ENCODE data around the gene NSL1.

The NSL1 gene

GRCh38 chr1:212690816-212691403 is 100.7 kb downstream of the NSL1 start:
- H3K4me1 ChIP-seq (ENCODE audit: insufficient read depth, low read length), result no peaks in the 10 kb centered on the region
- H3K9me3 ChIP-seq (ENCODE audit: insufficient read depth, low read length, severe bottlenecking), result no peaks in the 10 kb centered on the region

GRCh38 chr1:212689758-212690529 is 101.6 kb downstream of the NSL1 start:
- H3K79me2 ChIP-seq (ENCODE audit: insufficient read depth, low read length), result no peaks in the 10 kb centered on the region
- DNase-seq (no peak), ATAC-seq (ENCODE audit: insufficient read depth, low read depth) (no peak)

More at GRCh38 chr1:212690816-212691403, 100.7 kb downstream of the NSL1 start:
- TF ChIP-seq CTCF (IDR thresholded peaks at IDR 0.05; ENCODE audit: borderline replicate concordance, extremely low read depth, low read length, poor library complexity, severe bottlenecking) (no peak), EZH2 (IDR thresholded peaks at IDR 0.05; ENCODE audit: borderline replicate concordance, low read depth, low read length, severe bottlenecking) (no peak)
- no peak for ATAC-seq (ENCODE audit: insufficient read depth, low read depth)
- H4K20me1 ChIP-seq (ENCODE audit: insufficient read depth, low read length), result no peaks in the 10 kb centered on the region
- no peaks in the 10 kb centered on the region for H3K36me3 ChIP-seq (ENCODE audit: insufficient read depth, low read length)
- H3K27me3 ChIP-seq (ENCODE audit: insufficient read depth, low read length, poor library complexity), result no peaks in the 10 kb centered on the region
- no peak overlapping the region for H2AFZ ChIP-seq (ENCODE audit: low read depth, low read length)
- DNase-seq, result no peak
- H3K4me3 ChIP-seq (ENCODE audit: low read depth in 1 of 2, low read length in 2 of 2), result no peak overlapping the region
- H3K27ac ChIP-seq (ENCODE audit: low read length), result no peak overlapping the region
- H3K4me2 ChIP-seq (ENCODE audit: insufficient read depth, low read length), result no peak overlapping the region
- no peaks in the 10 kb centered on the region for H3K79me2 ChIP-seq (ENCODE audit: insufficient read depth, low read length)
- H3K9ac ChIP-seq (ENCODE audit: low read depth, low read length), result no peak overlapping the region

GRCh38 chr1:212689196-212689725 is 102.3 kb downstream of the NSL1 start:
- H3K4me3 ChIP-seq (ENCODE audit: low read depth in 1 of 2, low read length in 2 of 2), result no peak overlapping the region
- ATAC-seq (ENCODE audit: insufficient read depth, low read depth), result no peak
- H3K36me3 ChIP-seq (ENCODE audit: insufficient read depth, low read length), result no peaks in the 10 kb centered on the region
- H3K4me1 ChIP-seq (ENCODE audit: insufficient read depth, low read length), result no peaks in the 10 kb centered on the region
- H3K4me2 ChIP-seq (ENCODE audit: insufficient read depth, low read length), result no peak overlapping the region
- no peaks in the 10 kb centered on the region for H3K79me2 ChIP-seq (ENCODE audit: insufficient read depth, low read length)
- no peak overlapping the region for H2AFZ ChIP-seq (ENCODE audit: low read depth, low read length)
- no peak for TF ChIP-seq EZH2 (IDR thresholded peaks at IDR 0.05; ENCODE audit: borderline replicate concordance, low read depth, low read length, severe bottlenecking)
- no peak for TF ChIP-seq CTCF (IDR thresholded peaks at IDR 0.05; ENCODE audit: borderline replicate concordance, extremely low read depth, low read length, poor library complexity, severe bottlenecking)
- H3K9me3 ChIP-seq (ENCODE audit: insufficient read depth, low read length, severe bottlenecking), result no peaks in the 10 kb centered on the region
- H4K20me1 ChIP-seq (ENCODE audit: insufficient read depth, low read length), result no peaks in the 10 kb centered on the region
- no peak overlapping the region for H3K27ac ChIP-seq (ENCODE audit: low read length)
- no peak overlapping the region for H3K9ac ChIP-seq (ENCODE audit: low read depth, low read length)
- DNase-seq, result no peak
- no peaks in the 10 kb centered on the region for H3K27me3 ChIP-seq (ENCODE audit: insufficient read depth, low read length, poor library complexity)

More at GRCh38 chr1:212689758-212690529, 101.6 kb downstream of the NSL1 start:
- Histone ChIP-seq H3K36me3 (ENCODE audit: insufficient read depth, low read length) (no peaks in the 10 kb centered on the region), H3K9ac (ENCODE audit: low read depth, low read length) (no peak overlapping the region), H3K4me1 (ENCODE audit: insufficient read depth, low read length) (no peaks in the 10 kb centered on the region), H3K4me2 (ENCODE audit: insufficient read depth, low read length) (no peak overlapping the region), H3K27ac (ENCODE audit: low read length) (no peak overlapping the region), H3K4me3 (ENCODE audit: low read depth in 1 of 2, low read length in 2 of 2) (no peak overlapping the region), H3K27me3 (ENCODE audit: insufficient read depth, low read length, poor library complexity) (no peaks in the 10 kb centered on the region), H3K9me3 (ENCODE audit: insufficient read depth, low read length, severe bottlenecking) (no peaks in the 10 kb centered on the region), H4K20me1 (ENCODE audit: insufficient read depth, low read length) (no peaks in the 10 kb centered on the region), H2AFZ (ENCODE audit: low read depth, low read length) (no peak overlapping the region)
- no peak for TF ChIP-seq CTCF (IDR thresholded peaks at IDR 0.05; ENCODE audit: borderline replicate concordance, extremely low read depth, low read length, poor library complexity, severe bottlenecking)
- TF ChIP-seq EZH2 (IDR thresholded peaks at IDR 0.05; ENCODE audit: borderline replicate concordance, low read depth, low read length, severe bottlenecking), result no peak
